Activated CD8-positive, alpha-beta memory T cell treated with anti-CD3 and anti-CD28 coated beads, Interleukin-2, amount 10 ng/mL, durations not matched to agents 7 days and 5 days (primary cell): ENCODE measurements around the gene TTC1. TPM values are rescaled to one million over a fixed set of nuclear protein-coding genes. Genes with fewer than 3 reads are reported as not detected.
"Not testable (repeated sequence)": the region's sequence is repeated elsewhere in the genome, so short reads cannot be mapped to it uniquely, and the experiment has no call there.

Experiments
- ATAC-seq: fragments of 150-1000 bp; cut with Tn5 transposase; one replicate; pipeline ENCODE4 v1.10.0; 2021; ENCODE audit warnings: moderate library complexity
- CTCF ChIA-PET: fragments of 350-600 bp; sonication (Branson Sonifier 250); formaldehyde crosslinking; loops from one replicate; lab custom pipeline; 2021; ENCODE audit warnings: antibody characterized with exemption; lab: Charles Lee
- DNase-seq: peaks from one replicate; pipeline ENCODE4 v3.0.0-alpha.2; 2020
- H3K27ac Mint-ChIP-seq: one replicate; pipeline ENCODE4 v1.8.0; 2021; ENCODE audit warnings: mild to moderate bottlenecking, mixed read lengths
- H3K27me3 Mint-ChIP-seq: one replicate; pipeline ENCODE4 v1.8.0; 2021; ENCODE audit warnings: mixed read lengths
- H3K36me3 Mint-ChIP-seq: one replicate; pipeline ENCODE4 v1.8.0; 2021; ENCODE audit warnings: mild to moderate bottlenecking, mixed read lengths
- H3K4me1 Mint-ChIP-seq: one replicate; pipeline ENCODE4 v1.8.0; 2021; ENCODE audit warnings: mixed read lengths
- H3K4me3 Mint-ChIP-seq: one replicate; pipeline ENCODE4 v1.8.0; 2021; ENCODE audit warnings: mild to moderate bottlenecking, moderate library complexity, mixed read lengths
- H3K9me3 Mint-ChIP-seq: one replicate; pipeline ENCODE4 v1.8.0; 2022; ENCODE audit warnings: low read depth, mixed read lengths
- total RNA-seq, 2 experiments: library from RNA; stranded (reverse); gene quantifications; one replicate each; pipeline ENCODE4 v1.2.3, GENCODE V29; 2021

Gene TTC1
- total RNA-seq, 2 experiments from 2014 or later = 39.3 to 54.5 TPM

GRCh38 chr5:159975462-159976019 is 33.4 kb upstream of the TTC1 start:
- peaks cover 4% of the 10 kb centered on the region for H3K36me3 Mint-ChIP-seq
- CTCF ChIA-PET = interaction anchor here (1.4 kb wide), 1 partner anchor 12 kb away, joined by 6 read pairs; no protein-coding TSS in a partner anchor
- no peak for DNase-seq

DNA sequence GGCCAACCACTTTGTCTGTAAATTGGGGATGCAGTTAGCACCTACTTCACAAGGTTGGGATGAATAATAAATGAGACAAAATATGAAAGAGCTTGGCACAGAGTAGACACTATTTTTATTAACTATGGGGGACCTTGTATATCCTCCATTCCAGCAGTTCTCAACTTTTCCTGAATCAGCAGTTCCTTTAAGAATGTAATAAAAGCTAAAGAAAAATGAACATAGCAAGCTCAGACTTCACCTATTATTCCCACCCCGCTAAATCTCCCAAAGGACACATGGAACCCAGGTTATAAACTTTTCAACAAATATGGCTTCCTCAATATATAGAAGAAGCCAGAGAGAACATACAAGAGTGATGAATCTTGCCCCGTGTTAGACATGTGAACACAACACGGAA is 32.0 kb upstream of the TTC1 start:
- Mint-ChIP-seq H3K4me1 (peaks cover 6% of the 10 kb centered on the region), H3K27me3 (peaks cover 58% of the 10 kb centered on the region), H3K4me3 (no peak overlapping the region), H3K9me3 (no peaks in the 10 kb centered on the region), H3K27ac (no peak overlapping the region), H3K36me3 (peaks cover 1% of the 10 kb centered on the region)
- CTCF ChIA-PET = interaction anchor here (1.9 kb wide), 1 partner anchor 10 kb away, joined by 7 read pairs; no protein-coding TSS in a partner anchor
- DNase-seq = no peak
- no peak for ATAC-seq

More at GRCh38 chr5:159975462-159976019, 33.4 kb upstream of the TTC1 start:
- Mint-ChIP-seq H3K27me3 (peaks cover 64% of the 10 kb centered on the region), H3K9me3 (no peaks in the 10 kb centered on the region), H3K4me1 (peaks cover 9% of the 10 kb centered on the region), H3K27ac (no peak overlapping the region), H3K4me3 (no peak overlapping the region)
- no peak for ATAC-seq

- ATAC-seq (no peak), DNase-seq (no peak)
- Mint-ChIP-seq H3K9me3 (no peaks in the 10 kb centered on the region), H3K4me1 (no peaks in the 10 kb centered on the region), H3K36me3 (no peaks in the 10 kb centered on the region), H3K27me3 (peaks cover 50% of the 10 kb centered on the region), H3K4me3 (no peak overlapping the region), H3K27ac (no peak overlapping the region)
- CTCF ChIA-PET = interaction anchor here (0.6 to 1.9 kb wide), 2 partner anchors 9 to 287 kb away, joined by 4 to 7 read pairs; no protein-coding TSS in a partner anchor
These were observed 30.6 kb upstream of the TTC1 start for GRCh38 chr5:159978358-159978757.

- H3K36me3 Mint-ChIP-seq = no peaks in the 10 kb centered on the region
- no peak overlapping the region for H3K4me3 Mint-ChIP-seq
- no peaks in the 10 kb centered on the region for H3K9me3 Mint-ChIP-seq
- CTCF ChIA-PET = no interaction called here
- peaks cover 59% of the 10 kb centered on the region for H3K27me3 Mint-ChIP-seq
- DNase-seq (no peak), ATAC-seq (no peak)
- no peak overlapping the region for H3K27ac Mint-ChIP-seq
- H3K4me1 Mint-ChIP-seq = no peaks in the 10 kb centered on the region
These were observed 26.3 kb upstream of the TTC1 start for GRCh38 chr5:159982421-159983173.

DNA sequence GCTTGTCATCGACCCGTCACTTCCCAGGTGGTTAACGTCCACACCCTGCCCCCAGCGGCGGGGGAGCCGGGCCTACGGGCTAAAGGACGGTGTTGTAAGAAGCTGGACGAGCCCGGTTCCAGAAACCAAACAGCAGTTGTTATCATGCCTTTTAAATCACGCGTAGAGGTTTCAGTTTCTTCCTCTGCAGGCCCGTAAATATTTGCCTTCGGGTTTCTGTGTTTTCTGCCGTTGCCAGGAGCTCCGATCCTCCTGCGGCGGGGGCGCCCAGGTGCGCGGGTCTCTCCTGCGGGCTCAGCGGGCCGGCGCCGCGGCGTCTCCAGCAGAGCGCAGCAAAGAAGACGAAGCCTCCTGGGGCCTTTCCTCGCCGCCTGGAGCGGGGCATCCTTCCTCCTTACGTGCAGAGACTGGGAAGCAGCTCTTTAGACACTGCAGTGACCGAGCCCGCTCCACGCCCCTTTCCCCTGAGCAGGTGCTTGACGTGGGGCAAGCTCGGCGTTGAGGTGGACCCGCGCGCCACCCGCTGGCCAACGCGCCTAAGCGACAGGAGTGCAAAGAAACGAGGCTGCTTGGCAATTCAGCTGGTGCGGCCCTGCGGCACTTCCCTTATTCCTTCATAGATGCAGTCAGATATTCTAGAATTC is 21.8 kb upstream of the TTC1 start:
- DNase-seq (peak; percentile 79), ATAC-seq (peak; percentile 95)
- no peaks in the 10 kb centered on the region for H3K4me1 Mint-ChIP-seq
- H3K27me3 Mint-ChIP-seq = peaks cover 74% of the 10 kb centered on the region
- no peaks in the 10 kb centered on the region for H3K36me3 Mint-ChIP-seq
- H3K27ac Mint-ChIP-seq = no peak overlapping the region
- CTCF ChIA-PET = interaction anchor here (0.6 to 2.9 kb wide), 38 partner anchors 9 to 840 kb away, joined by 3 to 16 read pairs (median 4); partner anchors contain the start of gene TTC1
- H3K4me3 Mint-ChIP-seq = peak overlapping the region; percentile 27
- no peaks in the 10 kb centered on the region for H3K9me3 Mint-ChIP-seq

DNA sequence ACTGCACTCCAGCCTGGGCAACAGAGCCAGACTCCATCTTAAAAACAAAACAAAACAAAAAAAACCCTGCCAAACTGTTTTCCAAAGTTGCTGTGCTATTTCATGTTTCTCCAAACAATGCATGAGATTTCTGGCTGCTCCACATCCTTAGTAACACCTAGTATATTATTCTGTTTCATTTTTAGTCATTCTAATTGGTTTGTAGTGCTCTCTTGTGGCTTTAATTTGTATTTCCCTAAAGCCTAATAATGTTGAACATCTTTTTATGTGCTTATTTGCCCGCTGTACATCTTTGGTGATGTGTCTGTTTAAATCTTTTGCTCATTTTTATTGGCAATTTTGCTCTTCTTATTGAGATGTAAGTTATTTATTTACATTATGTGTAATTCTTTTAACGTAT is 18.4 kb upstream of the TTC1 start:
- Mint-ChIP-seq H3K9me3 (peaks cover 5% of the 10 kb centered on the region), H3K27me3 (peaks cover 66% of the 10 kb centered on the region), H3K4me1 (no peaks in the 10 kb centered on the region), H3K4me3 (no peak overlapping the region), H3K27ac (no peak overlapping the region), H3K36me3 (no peaks in the 10 kb centered on the region)
- CTCF ChIA-PET = no interaction called here
- no peak for ATAC-seq
- DNase-seq = no peak

DNA sequence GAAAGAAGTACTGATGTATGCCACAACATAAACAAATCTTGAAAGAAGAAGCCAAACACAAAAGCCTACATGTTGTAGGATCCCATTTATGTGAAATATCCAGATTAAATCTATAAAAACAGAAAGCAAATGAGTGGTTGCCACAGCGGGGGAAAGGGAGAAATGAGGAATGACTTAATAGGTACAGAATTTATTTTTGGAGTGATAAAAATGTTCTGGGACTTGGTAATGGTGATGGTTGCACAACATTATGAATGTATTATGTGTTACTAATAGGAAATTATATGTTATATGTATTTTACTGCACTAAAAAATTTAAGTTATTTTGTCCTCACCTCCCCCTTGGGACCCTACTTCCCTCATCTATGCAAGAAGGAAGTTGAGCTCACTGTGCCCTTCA is 16.4 kb upstream of the TTC1 start:
- CTCF ChIA-PET = no interaction called here
- no peak overlapping the region for H3K27ac Mint-ChIP-seq
- no peaks in the 10 kb centered on the region for H3K4me1 Mint-ChIP-seq
- peaks cover 5% of the 10 kb centered on the region for H3K9me3 Mint-ChIP-seq
- H3K4me3 Mint-ChIP-seq = no peak overlapping the region
- H3K36me3 Mint-ChIP-seq = no peaks in the 10 kb centered on the region
- ATAC-seq (no peak), DNase-seq (no peak)
- H3K27me3 Mint-ChIP-seq = peaks cover 48% of the 10 kb centered on the region

DNA sequence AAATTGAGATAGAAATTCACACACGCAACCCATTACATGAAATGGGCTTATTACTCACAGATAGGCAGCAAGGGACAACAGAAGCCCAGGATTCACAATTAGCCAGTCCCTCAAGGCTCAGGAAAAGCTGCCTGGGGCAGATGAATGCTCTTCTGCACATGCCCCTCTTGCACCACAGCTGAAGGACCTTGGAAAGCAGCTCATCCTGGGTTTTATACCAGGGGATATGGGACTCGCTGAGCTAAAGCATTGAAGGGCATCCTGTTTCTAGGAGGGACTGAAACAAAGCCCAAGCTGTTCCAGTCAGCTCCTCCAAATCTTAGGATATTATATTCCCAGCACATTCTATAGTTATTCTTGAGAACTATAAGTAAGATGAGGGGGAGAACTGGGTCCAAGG is 15.7 kb upstream of the TTC1 start:
- Mint-ChIP-seq H3K27ac (no peak overlapping the region), H3K27me3 (peaks cover 42% of the 10 kb centered on the region)
- ATAC-seq = no peak

GRCh38 chr5:159995907-159996306 is 13.0 kb upstream of the TTC1 start:
- Mint-ChIP-seq H3K9me3 (peaks cover 5% of the 10 kb centered on the region), H3K27me3 (peaks cover 36% of the 10 kb centered on the region), H3K4me1 (no peaks in the 10 kb centered on the region), H3K36me3 (no peaks in the 10 kb centered on the region), H3K4me3 (no peak overlapping the region), H3K27ac (no peak overlapping the region)
- ATAC-seq (no peak), DNase-seq (no peak)
- CTCF ChIA-PET = interaction anchor here (0.6 kb wide), 1 partner anchor 9 kb away, joined by 3 read pairs; no protein-coding TSS in a partner anchor

More for the DNA sequence above, 15.7 kb upstream of the TTC1 start:
- no peaks in the 10 kb centered on the region for H3K4me1 Mint-ChIP-seq
- CTCF ChIA-PET = no interaction called here
- H3K9me3 Mint-ChIP-seq = peaks cover 5% of the 10 kb centered on the region
- no peaks in the 10 kb centered on the region for H3K36me3 Mint-ChIP-seq
- H3K4me3 Mint-ChIP-seq = no peak overlapping the region
- no peak for DNase-seq

- ATAC-seq = no peak
- CTCF ChIA-PET = no interaction called here
- H3K4me1 Mint-ChIP-seq = no peaks in the 10 kb centered on the region
- no peak for DNase-seq
- H3K36me3 Mint-ChIP-seq = no peaks in the 10 kb centered on the region
- H3K4me3 Mint-ChIP-seq = no peak overlapping the region
- no peak overlapping the region for H3K27ac Mint-ChIP-seq
- H3K27me3 Mint-ChIP-seq = peaks cover 33% of the 10 kb centered on the region
- no peaks in the 10 kb centered on the region for H3K9me3 Mint-ChIP-seq
These were observed 7.5 kb upstream of the TTC1 start for GRCh38 chr5:160001457-160001856.

GRCh38 chr5:160007514-160007913 is 1.4 kb upstream of the TTC1 start:
- H3K4me1 Mint-ChIP-seq = peaks cover 23% of the 10 kb centered on the region
- ATAC-seq (no peak), DNase-seq (no peak)
- H3K9me3 Mint-ChIP-seq = no peaks in the 10 kb centered on the region
- CTCF ChIA-PET = interaction anchor here (0.7 to 5.2 kb wide), 2 partner anchors 14 to 234 kb away, joined by 4 to 42 read pairs; no protein-coding TSS in a partner anchor
- no peak overlapping the region for H3K27ac Mint-ChIP-seq
- H3K4me3 Mint-ChIP-seq = no peak overlapping the region
- H3K36me3 Mint-ChIP-seq = peaks cover 14% of the 10 kb centered on the region
- H3K27me3 Mint-ChIP-seq = peaks cover 5% of the 10 kb centered on the region

- Mint-ChIP-seq H3K27ac (peak overlapping the region; percentile 28), H3K4me3 (peak overlapping the region; percentile 94), H3K4me1 (peaks cover 25% of the 10 kb centered on the region), H3K36me3 (peaks cover 17% of the 10 kb centered on the region)
- not testable (repeated sequence) for DNase-seq, ATAC-seq, H3K27me3 Mint-ChIP-seq, H3K9me3 Mint-ChIP-seq
- CTCF ChIA-PET = interaction anchor here (0.8 to 5.2 kb wide), 6 partner anchors 12 to 382 kb away, joined by 3 to 42 read pairs (median 4); no protein-coding TSS in a partner anchor
These were observed 436 bp upstream of the TTC1 start for GRCh38 chr5:160008529-160008876.

DNA sequence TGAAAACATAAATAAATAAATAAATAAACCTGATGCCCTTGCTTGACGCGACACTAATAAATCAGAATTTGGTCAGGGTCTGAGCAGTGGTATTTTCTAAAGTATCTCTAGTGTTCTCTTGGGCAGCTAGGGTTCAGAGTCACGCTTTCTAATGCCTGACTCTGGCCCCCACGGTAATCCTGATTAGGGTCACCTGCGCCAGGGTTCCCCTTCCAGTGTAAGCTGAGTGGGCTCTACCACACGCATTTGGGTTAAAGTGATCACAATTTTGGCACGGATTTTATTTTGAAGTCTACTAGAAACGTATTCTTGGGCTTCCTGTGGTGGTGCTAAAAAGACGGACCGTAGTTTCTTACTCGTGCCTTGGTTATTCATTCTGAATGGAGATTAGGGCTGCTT is 651 bp downstream of the TTC1 start:
- ATAC-seq (peak; percentile 11), DNase-seq (no peak)
- peaks cover 25% of the 10 kb centered on the region for H3K4me1 Mint-ChIP-seq
- H3K9me3 Mint-ChIP-seq = no peaks in the 10 kb centered on the region
- H3K36me3 Mint-ChIP-seq = peaks cover 17% of the 10 kb centered on the region
- H3K27ac Mint-ChIP-seq = peak overlapping the region; percentile 98
- H3K27me3 Mint-ChIP-seq = no peaks in the 10 kb centered on the region
- peak overlapping the region; percentile 94 for H3K4me3 Mint-ChIP-seq
- CTCF ChIA-PET = interaction anchor here (0.8 to 5.2 kb wide), 7 partner anchors 11 to 381 kb away, joined by 3 to 42 read pairs (median 3); no protein-coding TSS in a partner anchor
